NK-92 treated with Interleukin-12 subunit alpha and Interleukin-12 subunit beta, amount 100 ng/mL, for 24 hours (cell line): ENCODE data around the gene LSR.

ENCODE experiments used
- DNase-seq: peaks from one replicate; lab custom pipeline; 2025; lab: John Stamatoyannopoulos, UW

LSR gene, protein sequence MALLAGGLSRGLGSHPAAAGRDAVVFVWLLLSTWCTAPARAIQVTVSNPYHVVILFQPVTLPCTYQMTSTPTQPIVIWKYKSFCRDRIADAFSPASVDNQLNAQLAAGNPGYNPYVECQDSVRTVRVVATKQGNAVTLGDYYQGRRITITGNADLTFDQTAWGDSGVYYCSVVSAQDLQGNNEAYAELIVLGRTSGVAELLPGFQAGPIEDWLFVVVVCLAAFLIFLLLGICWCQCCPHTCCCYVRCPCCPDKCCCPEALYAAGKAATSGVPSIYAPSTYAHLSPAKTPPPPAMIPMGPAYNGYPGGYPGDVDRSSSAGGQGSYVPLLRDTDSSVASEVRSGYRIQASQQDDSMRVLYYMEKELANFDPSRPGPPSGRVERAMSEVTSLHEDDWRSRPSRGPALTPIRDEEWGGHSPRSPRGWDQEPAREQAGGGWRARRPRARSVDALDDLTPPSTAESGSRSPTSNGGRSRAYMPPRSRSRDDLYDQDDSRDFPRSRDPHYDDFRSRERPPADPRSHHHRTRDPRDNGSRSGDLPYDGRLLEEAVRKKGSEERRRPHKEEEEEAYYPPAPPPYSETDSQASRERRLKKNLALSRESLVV

GRCh38 chr19:35248310-35249145, at the start of gene LSR:
LSR (plus strand) TSS chr19:35249002; CDS start chr19:35249023, 21 bp downstream.
- no peak for DNase-seq

- no peak for DNase-seq
Observed at GRCh38 chr19:35199481-35199880, 49.3 kb upstream of the LSR start.

DNA sequence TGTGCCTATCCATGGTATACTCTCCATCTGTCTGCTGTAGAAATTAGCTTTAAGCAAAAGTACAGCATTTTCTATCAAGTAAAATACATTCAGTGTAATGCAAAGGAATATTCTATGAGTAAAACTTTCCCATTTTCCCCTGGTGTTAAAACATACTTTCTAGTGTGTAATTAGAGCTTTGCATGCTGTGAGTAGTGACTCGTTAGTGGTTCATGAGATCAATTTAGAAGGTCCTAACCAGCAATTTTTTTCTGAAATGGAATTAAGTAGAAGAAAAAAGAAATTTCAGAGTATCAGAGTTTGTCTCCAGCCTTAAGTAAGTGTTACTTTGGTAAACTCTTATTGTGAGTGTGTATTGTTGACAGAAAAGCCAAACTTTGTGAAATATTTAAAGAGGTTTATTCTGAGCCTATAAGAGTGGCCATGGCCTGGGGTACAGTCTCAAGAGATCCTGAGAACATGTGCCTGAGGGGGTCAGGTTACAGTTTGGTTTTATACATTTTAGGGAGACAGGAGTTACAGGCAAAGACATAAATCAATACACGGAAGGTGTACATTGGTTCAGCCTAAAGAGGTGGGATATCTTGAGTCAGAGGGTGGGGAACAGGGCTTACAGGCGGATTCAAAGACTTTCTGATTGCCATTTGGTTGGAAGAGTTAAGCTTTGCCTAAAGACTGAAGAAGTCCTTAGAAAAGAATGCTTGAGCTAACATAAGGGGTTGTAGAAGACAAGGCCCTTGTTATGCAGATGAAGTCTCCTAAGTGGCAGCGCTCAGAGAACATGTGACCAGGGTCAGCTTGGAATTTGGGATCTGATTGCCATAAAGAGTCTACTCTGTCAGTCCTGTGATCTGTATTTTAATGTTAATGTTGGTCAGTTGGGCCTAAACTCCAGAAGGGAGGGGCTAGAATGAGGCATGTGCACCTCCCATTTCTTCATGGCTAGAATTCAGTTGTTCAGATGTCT, 45.8 kb upstream of the LSR start:
- DNase-seq, result no peak

DNA sequence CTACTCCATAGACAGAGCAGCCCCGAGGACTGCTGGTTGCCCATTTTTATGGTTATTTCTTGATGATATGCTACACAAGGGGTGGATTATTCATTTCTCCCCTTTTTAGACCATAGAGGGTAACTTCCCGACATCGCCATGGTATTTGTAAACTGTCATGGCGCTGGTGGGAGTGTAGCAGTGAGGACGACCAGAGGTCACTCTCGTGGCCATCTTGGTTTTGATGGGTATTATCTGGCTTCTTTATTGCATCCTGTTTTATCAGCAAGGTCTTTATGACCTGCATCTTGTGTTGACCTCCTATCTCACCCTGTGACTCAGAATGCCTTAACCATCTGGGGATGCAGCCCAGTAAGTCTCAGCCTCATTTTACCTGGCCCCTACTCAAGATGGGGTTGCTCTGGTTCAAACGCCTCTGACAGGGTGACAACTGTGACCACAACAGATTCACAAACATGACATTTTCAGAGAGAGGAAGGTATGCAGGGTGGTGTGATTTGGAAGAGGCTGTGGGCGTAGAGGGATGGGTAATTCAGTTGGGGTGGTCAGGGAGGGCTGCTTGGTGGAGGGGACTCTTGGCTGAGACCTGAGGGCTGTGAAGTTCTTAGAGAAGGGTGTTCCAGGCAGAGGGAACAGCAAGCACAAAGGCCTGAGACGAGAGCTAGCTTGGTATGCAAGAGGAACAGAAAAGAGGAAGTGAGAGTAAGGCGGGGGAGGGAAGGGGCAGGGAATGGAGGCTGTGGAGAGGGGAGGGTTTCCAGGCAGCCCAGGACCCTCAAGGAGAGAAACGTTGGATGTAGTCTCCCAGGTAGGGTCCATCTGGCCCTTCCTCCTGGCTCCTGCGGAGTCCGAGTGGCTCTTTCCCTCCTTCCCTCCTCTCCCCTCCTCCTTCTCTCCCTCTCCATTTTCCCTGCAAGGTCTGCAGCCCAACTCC, 43.7 kb upstream of the LSR start:
- no peak for DNase-seq

DNA sequence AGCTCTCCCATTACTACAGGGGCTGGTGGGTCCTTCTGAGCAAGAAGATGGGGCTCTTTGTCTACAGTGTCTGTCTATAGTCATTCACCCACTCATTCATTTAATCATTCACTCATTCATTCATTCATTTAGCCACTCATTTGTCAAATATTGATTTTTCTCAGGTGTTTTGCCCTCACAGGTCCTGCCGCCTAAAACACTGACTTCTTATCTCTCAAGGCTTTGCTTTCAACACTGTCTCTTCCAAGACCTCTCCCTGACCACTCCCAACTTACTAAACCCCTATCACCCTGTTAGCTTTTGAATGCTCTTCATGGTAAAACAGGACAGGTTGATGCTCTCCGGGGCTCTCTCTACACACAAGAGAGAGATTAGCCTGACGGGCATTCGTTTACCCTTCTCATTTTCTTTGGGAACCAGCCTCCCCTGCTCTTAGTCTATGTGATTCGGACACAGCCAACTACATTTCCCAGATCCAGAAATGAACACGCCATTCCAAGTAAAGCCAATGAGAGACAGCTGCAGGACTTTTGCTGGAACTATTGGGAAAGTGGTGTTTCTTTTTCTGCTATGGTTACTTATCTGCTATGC, 43.0 kb upstream of the LSR start:
- no peak for DNase-seq

GRCh38 chr19:35206379-35206778, 42.4 kb upstream of the LSR start:
- no peak for DNase-seq

GRCh38 chr19:35206855-35207254, 41.9 kb upstream of the LSR start:
- no peak for DNase-seq

GRCh38 chr19:35207391-35207871, 41.4 kb upstream of the LSR start:
- DNase-seq, result no peak

DNA sequence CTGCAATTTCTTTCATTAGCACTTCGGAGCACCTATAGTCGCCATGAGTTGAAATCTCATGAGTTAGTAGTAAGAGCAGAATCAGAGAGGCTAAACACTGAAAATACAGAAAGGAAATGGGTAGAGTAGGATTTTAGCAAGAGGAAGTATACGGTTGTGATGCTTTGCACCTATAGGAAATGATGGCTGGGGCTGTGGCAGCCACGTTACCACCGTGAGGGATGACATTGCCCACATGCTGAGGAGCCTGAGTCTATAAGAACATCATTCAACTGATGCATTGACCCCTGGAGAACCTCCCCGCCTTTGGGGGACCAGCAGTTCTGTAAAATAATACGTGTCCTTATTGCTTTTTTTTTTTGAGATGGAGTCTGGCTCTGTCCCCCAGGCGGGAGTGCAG, 40.7 kb upstream of the LSR start:
- DNase-seq, result no peak

DNA sequence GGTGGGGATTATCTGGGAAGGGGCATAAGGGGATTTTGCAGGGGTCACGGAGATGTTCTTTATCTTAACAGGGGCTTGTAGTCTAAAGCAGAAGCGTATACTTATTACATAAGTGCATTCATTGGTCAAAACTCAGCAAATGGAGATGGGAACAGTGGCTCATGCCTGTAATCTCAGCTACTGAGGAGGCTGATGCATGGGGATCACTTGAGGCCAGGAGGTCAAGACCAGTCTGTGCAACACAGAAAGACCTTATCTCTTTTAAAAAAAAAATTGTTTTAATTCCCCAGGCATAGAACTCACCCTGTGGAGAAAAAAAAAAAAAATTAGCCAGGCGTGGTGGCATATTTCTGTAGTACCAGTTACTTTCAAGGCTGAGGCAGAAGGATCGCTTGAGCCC, 39.2 kb upstream of the LSR start:
- no peak for DNase-seq

DNA sequence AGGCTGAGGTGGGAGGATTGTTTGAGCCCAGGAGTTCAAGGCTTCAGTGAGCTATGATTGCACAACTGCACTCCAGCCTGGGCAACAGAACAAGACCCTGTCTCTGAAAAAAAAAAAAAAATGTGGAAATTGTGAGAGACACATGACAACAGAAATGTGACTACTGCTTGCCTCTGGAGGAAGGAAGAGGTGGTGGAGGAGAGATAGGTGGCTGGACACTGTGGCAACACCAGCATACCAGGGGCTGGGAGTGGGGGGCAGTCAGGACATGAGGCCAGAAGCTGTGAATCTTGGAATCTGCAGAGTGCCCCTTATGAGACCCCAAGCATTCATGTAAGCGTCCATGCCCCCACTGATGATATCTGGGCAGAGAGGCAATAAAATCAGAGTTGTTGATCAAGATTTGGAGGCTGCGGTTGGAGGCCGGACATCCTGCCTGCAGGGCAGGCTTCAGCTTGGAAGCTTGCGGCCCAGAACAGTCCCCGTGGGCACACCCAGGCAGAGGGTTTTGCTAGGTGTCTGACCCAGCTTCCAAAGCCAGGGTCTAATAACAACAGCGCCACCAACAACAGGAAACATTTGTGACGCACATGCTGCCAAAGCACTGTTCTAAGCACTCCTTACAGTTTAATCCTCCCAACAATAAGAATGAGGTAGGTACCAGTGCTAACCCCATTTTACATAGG, 37.1 kb upstream of the LSR start:
- no peak for DNase-seq

DNA sequence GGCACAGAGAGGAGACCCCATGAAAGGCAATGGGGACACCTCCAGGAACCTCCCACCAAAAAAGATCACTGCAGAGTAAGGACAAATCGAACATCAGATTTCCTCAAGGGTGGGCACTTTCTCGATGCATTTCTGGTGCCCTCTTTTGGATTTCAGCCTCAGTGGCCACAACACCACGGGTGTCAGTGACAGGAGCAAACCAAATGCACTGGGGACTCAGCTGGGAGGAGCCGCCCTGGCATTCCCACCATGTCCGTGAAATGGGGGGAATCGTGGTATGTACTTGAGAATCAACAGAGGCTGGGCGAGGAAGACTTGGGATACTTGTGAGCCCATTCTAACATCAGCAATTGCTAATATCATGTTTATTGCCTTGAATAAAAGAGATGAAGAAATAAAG, 36.6 kb upstream of the LSR start:
- DNase-seq, result no peak

- DNase-seq, result no peak
Observed at GRCh38 chr19:35213663-35214632, 34.9 kb upstream of the LSR start.

DNA sequence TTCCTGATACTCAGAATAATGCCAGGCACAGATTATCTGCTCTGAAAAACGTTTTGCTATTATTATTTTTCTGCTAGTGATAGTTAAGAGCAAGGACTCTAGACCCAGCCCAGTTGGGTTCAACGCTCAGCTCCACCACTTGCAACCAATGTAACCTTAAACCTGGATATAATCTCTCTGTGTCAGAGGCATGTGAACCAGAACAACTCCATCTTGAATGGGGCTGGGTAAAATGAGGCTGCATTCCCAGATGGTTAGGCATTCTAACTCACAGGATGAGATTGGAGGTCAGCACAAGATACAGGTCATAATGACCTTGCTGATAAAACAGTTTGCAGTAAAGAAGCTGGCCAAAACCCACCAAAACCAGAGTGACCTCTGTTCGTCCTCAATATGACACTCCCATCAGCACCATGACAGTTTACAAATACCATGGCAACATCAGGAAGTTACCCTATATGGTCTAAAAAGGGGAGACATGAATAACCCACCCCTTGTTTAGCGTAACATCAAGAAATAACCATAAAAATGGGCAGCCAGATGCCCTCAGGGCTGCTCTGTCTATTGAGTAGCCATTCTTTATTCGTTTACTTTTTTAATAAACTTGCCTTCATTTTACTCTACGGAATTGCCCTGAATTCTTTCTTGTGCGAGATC, 33.9 kb upstream of the LSR start:
- no peak for DNase-seq

DNA sequence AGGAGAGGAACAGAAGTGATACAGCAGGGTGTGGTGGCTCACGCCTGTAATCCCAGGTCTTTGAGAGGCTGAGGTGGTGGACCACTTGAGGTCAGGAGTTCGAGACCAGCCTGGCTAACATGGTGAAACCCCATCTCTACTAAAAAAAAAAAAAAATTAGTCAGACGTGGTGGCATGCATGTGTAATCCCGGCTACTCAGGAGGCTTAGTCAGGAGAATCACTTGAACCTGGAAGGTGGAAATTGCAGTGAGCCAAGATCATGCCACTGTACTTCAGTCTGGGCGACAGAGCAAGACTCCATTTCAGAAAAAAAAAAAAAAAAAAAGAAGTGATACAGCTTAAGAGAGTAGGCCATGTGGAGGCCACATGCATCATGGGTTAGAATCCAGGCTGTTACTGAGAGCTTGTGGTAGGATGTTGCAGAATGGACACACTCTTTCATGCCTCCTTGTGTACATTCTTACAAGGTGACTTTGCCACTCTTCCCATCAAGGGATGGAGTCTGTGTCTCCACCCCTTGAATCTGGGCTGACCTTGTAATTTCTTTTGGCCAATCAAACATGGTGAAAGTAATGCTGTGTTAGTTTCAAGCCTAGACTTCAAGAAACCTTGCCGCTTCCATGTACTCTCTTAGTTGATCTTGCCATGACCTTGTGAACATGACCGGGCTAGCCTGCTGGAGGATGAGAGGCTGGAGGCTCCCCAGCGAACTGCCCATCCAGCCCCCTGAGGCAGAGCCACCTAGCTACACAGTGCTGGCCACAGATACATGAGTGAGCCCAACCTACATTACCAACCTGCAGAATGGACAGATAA, 32.6 kb upstream of the LSR start:
- no peak for DNase-seq

- DNase-seq, result no peak
Observed at GRCh38 chr19:35216833-35217648, 31.8 kb upstream of the LSR start.
